Keratinocyte (primary cell): ENCODE measurements around the gene OLFML2B. TPM values are rescaled to one million over a fixed set of nuclear protein-coding genes. Genes with fewer than 3 reads are reported as not detected.

Experiments used
- DNase-seq: peaks from one replicate; pipeline ENCODE4 v3.0.0-alpha.2; 2011; ENCODE audit warnings: low read depth, missing footprints, low spot score
- FAIRE-seq: peaks from 2 replicates; lab custom pipeline; 2011; peaks lifted over from hg19 to GRCh38; lab: Jason Lieb, UNC
- H2AFZ ChIP-seq: 2 replicates; pipeline ENCODE4 v1.6.0; 2012; ENCODE audit warnings: low read length, control low read depth, inconsistent platforms; ENCODE audit not compliant: control insufficient read depth
- H3K27ac ChIP-seq: 2 replicates; pipeline ENCODE4 v1.5.1; 2011; ENCODE audit warnings: low read length; ENCODE audit not compliant: control insufficient read depth, insufficient read depth
- H3K27me3 ChIP-seq: 3 replicates; pipeline ENCODE4 v1.6.0; 2011; ENCODE audit warnings: low read length; ENCODE audit not compliant: control insufficient read depth, insufficient read depth; ENCODE audit errors: extremely low read depth
- H3K36me3 ChIP-seq, 2 experiments: 2 replicates in 1 of 2; 3 replicates in 1 of 2; pipeline ENCODE4 v1.5.1; 2011; ENCODE audit warnings: low read length in 2 of 2, mild to moderate bottlenecking in 1 of 2; ENCODE audit not compliant: control insufficient read depth in 2 of 2, insufficient read depth in 2 of 2; ENCODE audit errors: extremely low read depth in 1 of 2
- H3K4me1 ChIP-seq: 3 replicates; pipeline ENCODE4 v1.5.1; 2011; ENCODE audit warnings: low read length; ENCODE audit not compliant: control insufficient read depth, insufficient read depth; ENCODE audit errors: extremely low read depth
- H3K4me2 ChIP-seq: 3 replicates; pipeline ENCODE4 v1.6.0; 2011; ENCODE audit warnings: low read depth, low read length; ENCODE audit not compliant: control insufficient read depth, insufficient read depth; ENCODE audit errors: extremely low read depth
- H3K4me3 ChIP-seq, 3 experiments: fragments of 200-600 bp in 1 of 3; sonication (generic) in 1 of 3; 2 replicates in 2 of 3; 3 replicates in 1 of 3; pipeline ENCODE4 v1.5.1; 2011 to 2016; ENCODE audit warnings: low read length in 3 of 3, mild to moderate bottlenecking in 3 of 3, control low read depth in 2 of 3, inconsistent platforms in 1 of 3, low read depth in 1 of 3, mixed read lengths in 1 of 3, mixed run types in 1 of 3, moderate library complexity in 1 of 3; ENCODE audit not compliant: control insufficient read depth in 2 of 3, insufficient read depth in 2 of 3; ENCODE audit errors: extremely low read depth in 1 of 3
- H3K79me2 ChIP-seq: 2 replicates; pipeline ENCODE4 v1.6.0; 2012; ENCODE audit warnings: low read length; ENCODE audit not compliant: control insufficient read depth, insufficient read depth
- H3K9ac ChIP-seq: 3 replicates; pipeline ENCODE4 v1.6.0; 2011; ENCODE audit warnings: low read length; ENCODE audit not compliant: control insufficient read depth, insufficient read depth; ENCODE audit errors: extremely low read depth
- H3K9me1 ChIP-seq: 3 replicates; pipeline ENCODE4 v1.6.0; 2011; ENCODE audit warnings: low read length; ENCODE audit not compliant: control insufficient read depth, insufficient read depth; ENCODE audit errors: extremely low read depth
- H3K9me3 ChIP-seq: 2 replicates; pipeline ENCODE4 v1.5.1; 2012; ENCODE audit warnings: low read depth, low read length; ENCODE audit not compliant: control insufficient read depth
- H4K20me1 ChIP-seq: 3 replicates; pipeline ENCODE4 v1.6.0; 2011; ENCODE audit warnings: low read length; ENCODE audit not compliant: control insufficient read depth, insufficient read depth; ENCODE audit errors: extremely low read depth
- EZH2 ChIP-seq: IDR thresholded peaks from one replicate; pipeline ENCODE4 v1.6.1; 2012; ENCODE audit warnings: inconsistent platforms, mild to moderate bottlenecking, low read length, moderate library complexity
- dilution Hi-C: fragments of 300-500 bp; cut with MboI; formaldehyde crosslinking; loops from one replicate; pipeline ENCODE4 v1.7.0; 2020; ENCODE audit warnings: low sequenced_read_pairs; ENCODE audit not compliant: extremely low pct_ligation_motif_present
- polyA plus RNA-seq, 5 experiments: library from polyadenylated mRNA; depleted of rRNA in 3 of 5; stranded (reverse) in 3 of 5; stranded (forward) in 1 of 5; unstranded in 1 of 5; fragments of >200 nt; gene quantifications; 1 replicate in 1 of 5; 2 replicates in 3 of 5; 3 replicates in 1 of 5; pipeline versions ENCODE4 v1.2.1 to v1.2.3, GENCODE V29; 2011 to 2012; ENCODE audit warnings: missing spikeins in 2 of 5, low read depth in 1 of 5, low replicate concordance in 1 of 5
- TF ChIP-seq, protein P1 (sequence below), 3 experiments: IDR thresholded peaks in 1 of 3; conservative IDR thresholded peaks in 1 of 3; optimal IDR thresholded peaks in 1 of 3; 2 replicates in 2 of 3; 3 replicates in 1 of 3; pipeline versions ENCODE3 to v1.5.1; 2011; ENCODE audit warnings: low read length in 3 of 3, mild to moderate bottlenecking in 3 of 3, moderate library complexity in 2 of 3, control low read depth in 1 of 3, inconsistent platforms in 1 of 3; ENCODE audit not compliant: insufficient read depth in 2 of 3; ENCODE audit errors: extremely low read depth in 1 of 3

Gene OLFML2B
- polyA plus RNA-seq, 1 donor (not counting 4 experiments of a cell fraction or from before 2014, with no cell fraction given) = not detected

DNA sequence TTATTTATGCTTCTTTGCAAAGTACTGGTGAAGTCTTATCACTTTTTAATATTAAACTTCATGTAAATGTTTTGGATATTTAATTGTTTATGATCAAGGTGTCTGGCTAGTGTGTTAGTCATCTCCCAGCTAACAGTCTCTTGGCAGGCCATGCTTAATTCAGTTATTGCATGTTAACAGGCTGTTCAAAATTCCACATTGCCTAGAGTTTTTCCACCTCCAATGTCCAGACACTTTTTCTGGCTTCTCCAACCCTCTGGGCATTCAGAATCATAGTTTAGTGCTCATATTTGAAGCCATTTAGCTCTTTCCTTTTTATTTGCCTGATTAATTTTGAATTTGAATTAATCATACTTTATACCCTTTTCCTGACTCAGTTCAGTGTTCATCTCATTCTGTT lies 69.2 kb downstream of the OLFML2B start:
- no peak overlapping the region for H3K4me2 ChIP-seq
- no peak overlapping the region for H3K4me3 ChIP-seq
- no peak for DNase-seq
- H3K27ac ChIP-seq = no peak overlapping the region
- dilution Hi-C loops = no loop called here
- no peaks in the 10 kb centered on the region for H3K79me2 ChIP-seq
- no peaks in the 10 kb centered on the region for H3K9me1 ChIP-seq
- no peaks in the 10 kb centered on the region for H4K20me1 ChIP-seq
- TF ChIP-seq, protein P1, sequence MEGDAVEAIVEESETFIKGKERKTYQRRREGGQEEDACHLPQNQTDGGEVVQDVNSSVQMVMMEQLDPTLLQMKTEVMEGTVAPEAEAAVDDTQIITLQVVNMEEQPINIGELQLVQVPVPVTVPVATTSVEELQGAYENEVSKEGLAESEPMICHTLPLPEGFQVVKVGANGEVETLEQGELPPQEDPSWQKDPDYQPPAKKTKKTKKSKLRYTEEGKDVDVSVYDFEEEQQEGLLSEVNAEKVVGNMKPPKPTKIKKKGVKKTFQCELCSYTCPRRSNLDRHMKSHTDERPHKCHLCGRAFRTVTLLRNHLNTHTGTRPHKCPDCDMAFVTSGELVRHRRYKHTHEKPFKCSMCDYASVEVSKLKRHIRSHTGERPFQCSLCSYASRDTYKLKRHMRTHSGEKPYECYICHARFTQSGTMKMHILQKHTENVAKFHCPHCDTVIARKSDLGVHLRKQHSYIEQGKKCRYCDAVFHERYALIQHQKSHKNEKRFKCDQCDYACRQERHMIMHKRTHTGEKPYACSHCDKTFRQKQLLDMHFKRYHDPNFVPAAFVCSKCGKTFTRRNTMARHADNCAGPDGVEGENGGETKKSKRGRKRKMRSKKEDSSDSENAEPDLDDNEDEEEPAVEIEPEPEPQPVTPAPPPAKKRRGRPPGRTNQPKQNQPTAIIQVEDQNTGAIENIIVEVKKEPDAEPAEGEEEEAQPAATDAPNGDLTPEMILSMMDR (optimal IDR thresholded peaks at IDR 0.05 in 1 of 3, IDR thresholded peaks at IDR 0.05 in 1 of 3, conservative IDR thresholded peaks at IDR 0.05 in 1 of 3; ENCODE audit: extremely low read depth in 1 of 3, insufficient read depth in 2 of 3, low read length in 3 of 3) = no peak
- TF ChIP-seq EZH2 = no peak
- H3K9me3 ChIP-seq = no peaks in the 10 kb centered on the region
- H3K36me3 ChIP-seq = no peaks in the 10 kb centered on the region
- FAIRE-seq = no peak
- peaks cover 8% of the 10 kb centered on the region for H3K4me1 ChIP-seq
- no peaks in the 10 kb centered on the region for H3K27me3 ChIP-seq
- no peak overlapping the region for H3K9ac ChIP-seq
- H2AFZ ChIP-seq = no peak overlapping the region

DNA sequence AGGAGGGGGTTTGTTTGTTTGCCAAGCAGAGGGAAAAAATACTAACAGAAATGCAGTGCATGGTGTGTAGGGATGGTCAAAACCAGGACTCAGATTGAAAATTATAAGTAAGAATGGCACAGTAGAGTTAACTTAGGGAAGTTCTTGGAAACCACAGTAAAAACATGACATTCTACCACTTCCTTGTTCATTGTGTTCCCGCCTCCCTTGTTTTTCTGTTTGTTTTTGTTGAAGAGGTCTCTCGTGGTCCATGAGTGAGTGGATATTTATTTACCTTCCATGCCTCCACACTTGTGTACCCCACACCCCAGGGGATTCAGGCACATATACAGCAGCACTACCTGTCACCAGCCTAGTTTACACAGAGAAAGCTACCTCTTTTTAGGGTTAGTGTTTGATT lies 69.6 kb downstream of the OLFML2B start:
- Histone ChIP-seq H4K20me1 (no peaks in the 10 kb centered on the region), H3K27ac (no peak overlapping the region), H3K4me3 (no peak overlapping the region), H3K9me1 (no peaks in the 10 kb centered on the region), H3K4me1 (peaks cover 8% of the 10 kb centered on the region), H3K36me3 (no peaks in the 10 kb centered on the region), H3K27me3 (no peaks in the 10 kb centered on the region), H3K9ac (no peak overlapping the region), H2AFZ (no peak overlapping the region), H3K4me2 (no peak overlapping the region), H3K9me3 (no peaks in the 10 kb centered on the region), H3K79me2 (no peaks in the 10 kb centered on the region)
- dilution Hi-C loops = no loop called here
- FAIRE-seq = no peak
- TF ChIP-seq EZH2 = no peak
- TF ChIP-seq, protein P1 (optimal IDR thresholded peaks at IDR 0.05 in 1 of 3, IDR thresholded peaks at IDR 0.05 in 1 of 3, conservative IDR thresholded peaks at IDR 0.05 in 1 of 3; ENCODE audit: extremely low read depth in 1 of 3, insufficient read depth in 2 of 3, low read length in 3 of 3) = no peak
- DNase-seq = no peak
